ENCODE measurements around the gene SLC13A2.
"Not testable (repeated sequence)": the region's sequence is repeated elsewhere in the genome, so short reads cannot be mapped to it uniquely, and the experiment has no call there.

Gene SLC13A2

GRCh38 chr17:28473542-28473941 lies at the start of gene SLC13A2:
Gene SLC13A2, plus strand, starts transcription at chr17:28473644. Its CDS starts 69 bp downstream, at chr17:28473713.
- no peak within 1 kb of the TSS for H3K4me3 Mint-ChIP-seq
- no peak within 1 kb of the TSS for H3K27ac Mint-ChIP-seq
- H3K9me3 Mint-ChIP-seq, result no peaks in the 10 kb centered on the region
- no peaks in the 10 kb centered on the region for H3K27me3 Mint-ChIP-seq
- H3K36me3 Mint-ChIP-seq, result no peaks in the 10 kb centered on the region
- peaks cover 22% of the 10 kb centered on the region for H3K4me1 Mint-ChIP-seq

- Mint-ChIP-seq H3K36me3 (no peaks in the 10 kb centered on the region), H3K9me3 (no peaks in the 10 kb centered on the region), H3K4me3 (no peak overlapping the region), H3K4me1 (no peaks in the 10 kb centered on the region), H3K27ac (no peak overlapping the region), H3K27me3 (peaks cover 3% of the 10 kb centered on the region)
Measured at GRCh38 chr17:28425206-28425605, 48.2 kb upstream of the SLC13A2 start.

GRCh38 chr17:28426081-28426519 lies 47.3 kb upstream of the SLC13A2 start:
- H3K4me3 Mint-ChIP-seq, result no peak overlapping the region
- H3K27me3 Mint-ChIP-seq, result peaks cover 3% of the 10 kb centered on the region
- no peak overlapping the region for H3K27ac Mint-ChIP-seq
- H3K9me3 Mint-ChIP-seq, result no peaks in the 10 kb centered on the region
- H3K36me3 Mint-ChIP-seq, result no peaks in the 10 kb centered on the region
- H3K4me1 Mint-ChIP-seq, result no peaks in the 10 kb centered on the region

- Mint-ChIP-seq H3K27me3 (peaks cover 3% of the 10 kb centered on the region), H3K4me3 (no peak overlapping the region), H3K9me3 (no peaks in the 10 kb centered on the region), H3K4me1 (no peaks in the 10 kb centered on the region), H3K36me3 (no peaks in the 10 kb centered on the region), H3K27ac (no peak overlapping the region)
Measured at GRCh38 chr17:28427371-28427770, 46.1 kb upstream of the SLC13A2 start.

GRCh38 chr17:28427982-28428381 lies 45.5 kb upstream of the SLC13A2 start:
- H3K4me1 Mint-ChIP-seq, H3K4me3 Mint-ChIP-seq: not testable (repeated sequence)

GRCh38 chr17:28433721-28434120 lies 39.7 kb upstream of the SLC13A2 start:
- peaks cover 4% of the 10 kb centered on the region for H3K27me3 Mint-ChIP-seq
- H3K9me3 Mint-ChIP-seq, result no peaks in the 10 kb centered on the region
- H3K27ac Mint-ChIP-seq, result no peak overlapping the region
- no peaks in the 10 kb centered on the region for H3K36me3 Mint-ChIP-seq
- H3K4me3 Mint-ChIP-seq, result no peak overlapping the region
- no peaks in the 10 kb centered on the region for H3K4me1 Mint-ChIP-seq

More at GRCh38 chr17:28427982-28428381, 45.5 kb upstream of the SLC13A2 start:
- not testable (repeated sequence) for H3K27me3 Mint-ChIP-seq, H3K9me3 Mint-ChIP-seq, H3K27ac Mint-ChIP-seq, H3K36me3 Mint-ChIP-seq

GRCh38 chr17:28434326-28434725 lies 39.1 kb upstream of the SLC13A2 start:
- not testable (repeated sequence) for H3K27ac Mint-ChIP-seq, H3K36me3 Mint-ChIP-seq, H3K27me3 Mint-ChIP-seq, H3K4me3 Mint-ChIP-seq, H3K4me1 Mint-ChIP-seq, H3K9me3 Mint-ChIP-seq

GRCh38 chr17:28443901-28444638 lies 29.4 kb upstream of the SLC13A2 start:
- Mint-ChIP-seq H3K27ac (no peak overlapping the region), H3K27me3 (no peaks in the 10 kb centered on the region), H3K36me3 (no peaks in the 10 kb centered on the region), H3K9me3 (no peaks in the 10 kb centered on the region), H3K4me3 (no peak overlapping the region), H3K4me1 (no peaks in the 10 kb centered on the region)

- Mint-ChIP-seq H3K4me1 (no peaks in the 10 kb centered on the region), H3K9me3 (no peaks in the 10 kb centered on the region), H3K4me3 (no peak overlapping the region), H3K36me3 (no peaks in the 10 kb centered on the region), H3K27ac (no peak overlapping the region), H3K27me3 (no peaks in the 10 kb centered on the region)
Measured at GRCh38 chr17:28446716-28447395, 26.6 kb upstream of the SLC13A2 start.

- Mint-ChIP-seq H3K36me3 (no peaks in the 10 kb centered on the region), H3K27me3 (no peaks in the 10 kb centered on the region), H3K27ac (no peak overlapping the region), H3K4me1 (no peaks in the 10 kb centered on the region), H3K9me3 (no peaks in the 10 kb centered on the region), H3K4me3 (no peak overlapping the region)
Measured at GRCh38 chr17:28447396-28447760, 26.1 kb upstream of the SLC13A2 start.

GRCh38 chr17:28449859-28450258 lies 23.6 kb upstream of the SLC13A2 start:
- H3K27ac Mint-ChIP-seq, result no peak overlapping the region
- peaks cover 1% of the 10 kb centered on the region for H3K27me3 Mint-ChIP-seq
- H3K4me1 Mint-ChIP-seq, result no peaks in the 10 kb centered on the region
- no peaks in the 10 kb centered on the region for H3K36me3 Mint-ChIP-seq
- H3K4me3 Mint-ChIP-seq, result no peak overlapping the region
- H3K9me3 Mint-ChIP-seq, result no peaks in the 10 kb centered on the region

GRCh38 chr17:28457890-28458289 lies 15.6 kb upstream of the SLC13A2 start:
- H3K4me1 Mint-ChIP-seq, result no peaks in the 10 kb centered on the region
- no peaks in the 10 kb centered on the region for H3K27me3 Mint-ChIP-seq
- no peak overlapping the region for H3K4me3 Mint-ChIP-seq
- no peak overlapping the region for H3K27ac Mint-ChIP-seq
- no peaks in the 10 kb centered on the region for H3K36me3 Mint-ChIP-seq
- no peaks in the 10 kb centered on the region for H3K9me3 Mint-ChIP-seq

- not testable (repeated sequence) for H3K36me3 Mint-ChIP-seq, H3K9me3 Mint-ChIP-seq, H3K27ac Mint-ChIP-seq, H3K4me1 Mint-ChIP-seq, H3K4me3 Mint-ChIP-seq, H3K27me3 Mint-ChIP-seq
Measured at GRCh38 chr17:28458881-28459280, 14.6 kb upstream of the SLC13A2 start.

GRCh38 chr17:28460901-28461300 lies 12.5 kb upstream of the SLC13A2 start:
- no peaks in the 10 kb centered on the region for H3K36me3 Mint-ChIP-seq
- no peak overlapping the region for H3K4me3 Mint-ChIP-seq
- no peak overlapping the region for H3K27ac Mint-ChIP-seq
- H3K4me1 Mint-ChIP-seq, result no peaks in the 10 kb centered on the region
- H3K9me3 Mint-ChIP-seq, result no peaks in the 10 kb centered on the region
- peaks cover 3% of the 10 kb centered on the region for H3K27me3 Mint-ChIP-seq

GRCh38 chr17:28466001-28466400 lies 7.4 kb upstream of the SLC13A2 start:
- Mint-ChIP-seq H3K4me1 (peaks cover 7% of the 10 kb centered on the region), H3K36me3 (no peaks in the 10 kb centered on the region), H3K27ac (no peak overlapping the region), H3K9me3 (no peaks in the 10 kb centered on the region), H3K27me3 (peaks cover 3% of the 10 kb centered on the region), H3K4me3 (no peak overlapping the region)

GRCh38 chr17:28466521-28467048 lies 6.9 kb upstream of the SLC13A2 start:
- peaks cover 3% of the 10 kb centered on the region for H3K27me3 Mint-ChIP-seq
- H3K9me3 Mint-ChIP-seq, result no peaks in the 10 kb centered on the region
- H3K36me3 Mint-ChIP-seq, result no peaks in the 10 kb centered on the region
- no peak overlapping the region for H3K27ac Mint-ChIP-seq
- H3K4me1 Mint-ChIP-seq, result peaks cover 7% of the 10 kb centered on the region
- H3K4me3 Mint-ChIP-seq, result no peak overlapping the region

Data from activated naive CD4-positive, alpha-beta T cell treated with anti-CD3 and anti-CD28 coated beads, Interleukin-2, amount 50 U/mL, for 24 hours (primary cell).